ENCODE results near the gene VSNL1. TPM values are rescaled to one million over a fixed set of nuclear protein-coding genes. Genes with fewer than 3 reads are reported as not detected.

VSNL1 gene
- total RNA-seq, 4 donors from 2014 or later, result not detected

GRCh38 chr2:17578466-17578928 lies 38.0 kb downstream of the VSNL1 start:
- no peak overlapping the region for H3K27ac ChIP-seq
- no peaks in the 10 kb centered on the region for H3K4me1 ChIP-seq
- H3K4me3 ChIP-seq, result no peak overlapping the region
- TF ChIP-seq CTCF (IDR thresholded peaks at IDR 0.05) (no peak), POLR2A (IDR thresholded peaks at IDR 0.05) (no peak)
- no peaks in the 10 kb centered on the region for H3K27me3 ChIP-seq
- no peak for DNase-seq
- no peaks in the 10 kb centered on the region for H3K36me3 ChIP-seq
- no peaks in the 10 kb centered on the region for H3K9me3 ChIP-seq

- no peak for DNase-seq
- Histone ChIP-seq H3K4me3 (no peak overlapping the region), H3K27ac (no peak overlapping the region), H3K36me3 (no peaks in the 10 kb centered on the region), H3K9me3 (no peaks in the 10 kb centered on the region), H3K4me1 (no peaks in the 10 kb centered on the region), H3K27me3 (no peaks in the 10 kb centered on the region)
- TF ChIP-seq POLR2A (IDR thresholded peaks at IDR 0.05), result no peak
- TF ChIP-seq CTCF (IDR thresholded peaks at IDR 0.05), result no peak
These were observed 39.3 kb downstream of the VSNL1 start for GRCh38 chr2:17579605-17580318.

DNA sequence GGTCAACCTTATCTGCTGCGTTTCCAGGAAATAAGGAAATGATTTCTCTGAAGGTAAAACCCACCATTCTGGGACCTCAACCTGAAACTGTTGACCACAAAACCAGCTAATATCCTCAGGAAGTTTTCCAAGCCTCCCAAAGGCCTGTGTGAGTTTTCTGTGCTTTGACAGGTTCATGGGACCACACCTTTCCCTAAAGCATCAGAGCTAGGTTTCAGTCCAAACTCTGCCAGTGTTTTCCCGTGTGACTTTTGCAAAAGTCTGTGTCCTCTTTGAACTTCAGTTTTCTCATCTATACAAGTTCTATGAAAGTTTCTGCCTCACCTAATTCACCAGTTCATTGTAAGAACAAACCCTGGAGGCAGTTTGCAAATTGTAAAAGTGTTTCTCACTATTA lies 39.8 kb downstream of the VSNL1 start:
- DNase-seq, result no peak
- Histone ChIP-seq H3K9me3 (no peaks in the 10 kb centered on the region), H3K4me1 (no peaks in the 10 kb centered on the region), H3K36me3 (no peaks in the 10 kb centered on the region), H3K4me3 (no peak overlapping the region), H3K27ac (no peak overlapping the region), H3K27me3 (no peaks in the 10 kb centered on the region)
- TF ChIP-seq CTCF (IDR thresholded peaks at IDR 0.05), result no peak
- TF ChIP-seq POLR2A (IDR thresholded peaks at IDR 0.05), result no peak

GRCh38 chr2:17581831-17582230 lies 41.3 kb downstream of the VSNL1 start:
- Histone ChIP-seq H3K4me1 (no peaks in the 10 kb centered on the region), H3K27me3 (no peaks in the 10 kb centered on the region), H3K9me3 (no peaks in the 10 kb centered on the region), H3K4me3 (no peak overlapping the region), H3K27ac (no peak overlapping the region), H3K36me3 (no peaks in the 10 kb centered on the region)
- TF ChIP-seq POLR2A (IDR thresholded peaks at IDR 0.05), result no peak
- no peak for TF ChIP-seq CTCF (IDR thresholded peaks at IDR 0.05)
- no peak for DNase-seq

- H3K9me3 ChIP-seq, result no peaks in the 10 kb centered on the region
- no peak for DNase-seq
- no peaks in the 10 kb centered on the region for H3K4me1 ChIP-seq
- H3K27me3 ChIP-seq, result no peaks in the 10 kb centered on the region
- no peak overlapping the region for H3K4me3 ChIP-seq
- TF ChIP-seq CTCF (IDR thresholded peaks at IDR 0.05) (no peak), POLR2A (IDR thresholded peaks at IDR 0.05) (no peak)
- H3K36me3 ChIP-seq, result no peaks in the 10 kb centered on the region
- H3K27ac ChIP-seq, result no peak overlapping the region
These were observed 42.7 kb downstream of the VSNL1 start for GRCh38 chr2:17583166-17583565.
